Mammary epithelial cell (primary cell): Measurements from ENCODE around the gene KSR2.

Source experiments
- EZH2 ChIP-seq: IDR thresholded peaks from 2 replicates; pipeline ENCODE4 v1.6.1; 2012; ENCODE audit warnings: low read length, inconsistent platforms, borderline replicate concordance
- TF ChIP-seq, protein P1 (sequence below), 2 donors: IDR thresholded peaks in 1 of 2; conservative IDR thresholded peaks in 1 of 2; 2 replicates each; pipeline ENCODE4 v1.5.1; 2011 to 2012; ENCODE audit warnings: inconsistent platforms in 2 of 2, low read length in 2 of 2, mild to moderate bottlenecking in 2 of 2, control low read depth in 1 of 2, low read depth in 1 of 2; ENCODE audit not compliant: insufficient read depth in 1 of 2; ENCODE audit errors: extremely low read depth in 1 of 2

DNA sequence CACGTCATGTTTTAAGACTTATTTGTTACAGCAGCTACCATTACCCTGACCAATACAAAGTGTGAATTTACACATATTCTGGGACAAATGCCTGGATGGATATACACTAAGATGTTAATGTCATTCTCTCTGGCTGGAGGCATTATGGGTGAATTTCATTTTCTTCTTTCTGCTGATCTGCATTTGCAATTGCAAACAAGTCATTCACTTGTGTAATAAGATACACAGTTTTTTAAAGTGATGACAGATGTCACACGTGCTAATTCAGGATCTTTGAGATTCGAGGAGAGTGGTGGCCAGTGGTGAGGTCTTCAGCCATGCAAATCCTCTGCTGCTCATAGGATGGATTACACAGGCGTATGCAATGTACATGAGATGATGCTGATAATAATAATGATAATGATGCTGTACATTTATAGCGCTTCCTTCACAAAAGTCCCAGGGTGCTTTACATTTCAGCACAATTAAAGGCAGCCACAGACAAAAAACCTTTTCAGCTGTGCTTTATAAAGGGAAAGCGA is 451.5 kb downstream of the KSR2 start:
- TF ChIP-seq, protein P1, sequence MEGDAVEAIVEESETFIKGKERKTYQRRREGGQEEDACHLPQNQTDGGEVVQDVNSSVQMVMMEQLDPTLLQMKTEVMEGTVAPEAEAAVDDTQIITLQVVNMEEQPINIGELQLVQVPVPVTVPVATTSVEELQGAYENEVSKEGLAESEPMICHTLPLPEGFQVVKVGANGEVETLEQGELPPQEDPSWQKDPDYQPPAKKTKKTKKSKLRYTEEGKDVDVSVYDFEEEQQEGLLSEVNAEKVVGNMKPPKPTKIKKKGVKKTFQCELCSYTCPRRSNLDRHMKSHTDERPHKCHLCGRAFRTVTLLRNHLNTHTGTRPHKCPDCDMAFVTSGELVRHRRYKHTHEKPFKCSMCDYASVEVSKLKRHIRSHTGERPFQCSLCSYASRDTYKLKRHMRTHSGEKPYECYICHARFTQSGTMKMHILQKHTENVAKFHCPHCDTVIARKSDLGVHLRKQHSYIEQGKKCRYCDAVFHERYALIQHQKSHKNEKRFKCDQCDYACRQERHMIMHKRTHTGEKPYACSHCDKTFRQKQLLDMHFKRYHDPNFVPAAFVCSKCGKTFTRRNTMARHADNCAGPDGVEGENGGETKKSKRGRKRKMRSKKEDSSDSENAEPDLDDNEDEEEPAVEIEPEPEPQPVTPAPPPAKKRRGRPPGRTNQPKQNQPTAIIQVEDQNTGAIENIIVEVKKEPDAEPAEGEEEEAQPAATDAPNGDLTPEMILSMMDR (conservative IDR thresholded peaks at IDR 0.05 in 1 of 2, IDR thresholded peaks at IDR 0.05 in 1 of 2; ENCODE audit: extremely low read depth in 1 of 2, insufficient read depth in 1 of 2, low read depth in 1 of 2, low read length in 2 of 2) = no peak
- TF ChIP-seq EZH2 = no peak
